ENCODE measurements around the gene CD200. TPM values are rescaled to one million over a fixed set of nuclear protein-coding genes. Genes with fewer than 3 reads are reported as not detected.

Gene CD200
- total and polyA plus RNA-seq, 2 experiments from 2014 or later: 51.9 to 65.0 TPM

- TF ChIP-seq ZNF462 (CRISPR knock-in tag; IDR thresholded peaks at IDR 0.05): no peak
- no peak for TF ChIP-seq JUNB (IDR thresholded peaks at IDR 0.05; ENCODE audit: unreplicated experiment)
- no peak for TF ChIP-seq ZNF331 (CRISPR knock-in tag; IDR thresholded peaks at IDR 0.05; ENCODE audit: low read depth)
- no peak for TF ChIP-seq CREB1 (CRISPR knock-in tag; IDR thresholded peaks at IDR 0.05; ENCODE audit: low read depth)
- TF ChIP-seq EZH2phosphoT487 (IDR thresholded peaks at IDR 0.05; ENCODE audit: unreplicated experiment): no peak
- no peak for TF ChIP-seq NANOG (IDR thresholded peaks at IDR 0.05; ENCODE audit: borderline replicate concordance)
- no peak for TF ChIP-seq STAT1 (IDR thresholded peaks at IDR 0.05; ENCODE audit: unreplicated experiment)
- no peak for TF ChIP-seq POLR2AphosphoS5 (IDR thresholded peaks at IDR 0.05; ENCODE audit: low read depth)
- no peak for TF ChIP-seq ZNF114 (CRISPR knock-in tag; IDR thresholded peaks at IDR 0.05)
These were observed 59.7 kb downstream of the CD200 start (continued) for GRCh38 chr3:112392393-112393359.

- no peak overlapping the region for H3K4me3 ChIP-seq
- DNase-seq (ENCODE audit: low spot score) (no peak), ATAC-seq (no peak)
- H3K4me3 Mint-ChIP-seq: no peak overlapping the region
- H3F3A ChIP-seq (replicated peaks; ENCODE audit: low read depth): no peaks in the 10 kb centered on the region
- H3K4me2 ChIP-seq: no peak overlapping the region
- H3K27me3 ChIP-seq (ENCODE audit: insufficient read depth): no peaks in the 10 kb centered on the region
- H3K36me3 Mint-ChIP-seq (ENCODE audit: low read depth): peaks cover 17% of the 10 kb centered on the region
- no peak overlapping the region for H2AFZ ChIP-seq
- H3K27me3 Mint-ChIP-seq (ENCODE audit: insufficient read depth, low read depth, poor library complexity): peaks cover 1% of the 10 kb centered on the region
- peaks cover 49% of the 10 kb centered on the region for H3K4me1 ChIP-seq (ENCODE audit: insufficient read depth)
- H3K27ac ChIP-seq (ENCODE audit: low read depth): no peak overlapping the region
- no peaks in the 10 kb centered on the region for H3K79me2 ChIP-seq (replicated peaks; ENCODE audit: insufficient read depth)
- 0 out of 2 replicates have a peak, but pooled peaks cover 8% of the 10 kb centered on the region for H3K9me2 ChIP-seq (ENCODE audit: insufficient read depth)
- H4K20me1 ChIP-seq (replicated peaks; ENCODE audit: insufficient read depth): no peaks in the 10 kb centered on the region
- peaks cover 41% of the 10 kb centered on the region for H3K4me1 Mint-ChIP-seq
- peaks cover 8% of the 10 kb centered on the region; the same call in 1 of the 2 replicates for H3K36me3 ChIP-seq (ENCODE audit: insufficient read depth)
- H3K9me3 Mint-ChIP-seq: peaks cover 16% of the 10 kb centered on the region
- H3K27ac Mint-ChIP-seq: no peak overlapping the region
- TF ChIP-seq EZH2 (IDR thresholded peaks at IDR 0.05; ENCODE audit: low read depth, unreplicated experiment): no peak
- TF ChIP-seq EZH2phosphoT487 (IDR thresholded peaks at IDR 0.05; ENCODE audit: unreplicated experiment): no peak
- no peak for TF ChIP-seq ZNF114 (CRISPR knock-in tag; IDR thresholded peaks at IDR 0.05)
- no peak for TF ChIP-seq CREB1 (CRISPR knock-in tag; IDR thresholded peaks at IDR 0.05; ENCODE audit: low read depth)
- TF ChIP-seq JUNB (IDR thresholded peaks at IDR 0.05; ENCODE audit: unreplicated experiment): no peak
- TF ChIP-seq POLR2AphosphoS5 (IDR thresholded peaks at IDR 0.05; ENCODE audit: low read depth): no peak
- no peak for TF ChIP-seq ZNF331 (CRISPR knock-in tag; IDR thresholded peaks at IDR 0.05; ENCODE audit: low read depth)
- TF ChIP-seq NANOG (IDR thresholded peaks at IDR 0.05; ENCODE audit: borderline replicate concordance): no peak
- no peak for TF ChIP-seq ETS1 (IDR thresholded peaks at IDR 0.05)
These were observed 60.4 kb downstream of the CD200 start for GRCh38 chr3:112393360-112393728.
